ENCODE results near the gene TICRR. TPM values are rescaled to one million over a fixed set of nuclear protein-coding genes. Genes with fewer than 3 reads are reported as not detected.
A peak's percentile ranks its signal among the peaks of the same experiment; 100 is the strongest.

TICRR gene
- total RNA-seq, 4 donors from 2014 or later, result 1.2 TPM; not detected in 3

DNA sequence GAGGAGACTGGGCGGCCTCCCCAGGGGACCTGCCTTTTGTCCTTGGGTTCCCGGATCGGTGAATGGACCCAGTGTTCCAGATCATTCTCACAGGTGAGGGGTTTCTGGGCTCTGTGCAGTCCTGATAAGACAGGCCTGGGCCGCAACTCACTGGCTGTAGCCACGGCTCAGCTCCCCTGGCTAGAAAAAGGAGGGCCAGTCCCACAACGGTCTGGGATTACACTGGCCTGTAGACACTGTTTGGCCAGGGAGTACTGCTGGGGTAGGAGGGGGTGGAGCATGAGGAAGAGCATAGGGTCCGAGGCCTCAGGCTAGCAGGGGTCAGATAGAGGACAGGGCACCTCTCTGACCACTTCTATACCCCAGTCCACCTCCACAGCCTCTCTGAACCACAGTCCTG, 21.0 kb upstream of the TICRR start:
- WGBS, 2 donors (ENCODE audit: low coverage in 1 of 2), result 60% methylated on average over 1 of the region's 7 CpGs; no CpG with 5 or more reads in 1 of the 2 donors
- H3K4me1 ChIP-seq, result no peaks in the 10 kb centered on the region
- no peaks in the 10 kb centered on the region for H3K36me3 ChIP-seq
- no peak overlapping the region for H3K27ac ChIP-seq
- ATAC-seq, result no peak
- H3K4me3 ChIP-seq, result no peak overlapping the region
- TF ChIP-seq, protein P1, sequence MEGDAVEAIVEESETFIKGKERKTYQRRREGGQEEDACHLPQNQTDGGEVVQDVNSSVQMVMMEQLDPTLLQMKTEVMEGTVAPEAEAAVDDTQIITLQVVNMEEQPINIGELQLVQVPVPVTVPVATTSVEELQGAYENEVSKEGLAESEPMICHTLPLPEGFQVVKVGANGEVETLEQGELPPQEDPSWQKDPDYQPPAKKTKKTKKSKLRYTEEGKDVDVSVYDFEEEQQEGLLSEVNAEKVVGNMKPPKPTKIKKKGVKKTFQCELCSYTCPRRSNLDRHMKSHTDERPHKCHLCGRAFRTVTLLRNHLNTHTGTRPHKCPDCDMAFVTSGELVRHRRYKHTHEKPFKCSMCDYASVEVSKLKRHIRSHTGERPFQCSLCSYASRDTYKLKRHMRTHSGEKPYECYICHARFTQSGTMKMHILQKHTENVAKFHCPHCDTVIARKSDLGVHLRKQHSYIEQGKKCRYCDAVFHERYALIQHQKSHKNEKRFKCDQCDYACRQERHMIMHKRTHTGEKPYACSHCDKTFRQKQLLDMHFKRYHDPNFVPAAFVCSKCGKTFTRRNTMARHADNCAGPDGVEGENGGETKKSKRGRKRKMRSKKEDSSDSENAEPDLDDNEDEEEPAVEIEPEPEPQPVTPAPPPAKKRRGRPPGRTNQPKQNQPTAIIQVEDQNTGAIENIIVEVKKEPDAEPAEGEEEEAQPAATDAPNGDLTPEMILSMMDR (IDR thresholded peaks at IDR 0.05), result no peak
- TF ChIP-seq EP300 (IDR thresholded peaks at IDR 0.05), result no peak
- no peak for TF ChIP-seq POLR2A (IDR thresholded peaks at IDR 0.05)
- no peak for TF ChIP-seq POLR2AphosphoS5 (IDR thresholded peaks at IDR 0.05)
- no peaks in the 10 kb centered on the region for H3K9me3 ChIP-seq
- peaks cover 25% of the 10 kb centered on the region for H3K27me3 ChIP-seq

DNA sequence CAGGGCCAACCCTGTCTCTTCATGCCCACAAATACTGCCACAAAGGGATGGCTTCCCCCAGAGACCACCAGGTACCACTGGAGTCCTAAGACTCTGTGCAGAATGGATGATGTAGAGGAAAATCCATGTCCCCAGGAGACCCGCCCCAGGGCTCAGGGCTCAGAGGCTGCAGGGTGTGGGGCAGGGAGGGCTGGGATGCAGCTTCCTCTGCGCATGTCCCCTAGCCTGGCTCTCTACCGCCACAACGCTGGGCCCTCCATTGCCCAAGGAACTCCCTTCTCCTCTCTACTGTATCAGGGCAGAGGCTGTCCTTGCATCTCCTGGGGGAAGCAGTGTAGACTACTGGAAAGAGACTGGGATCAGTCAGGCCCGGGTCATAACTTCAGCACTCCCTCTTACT, 19.5 kb upstream of the TICRR start:
- Histone ChIP-seq H3K27ac (no peak overlapping the region), H3K9me3 (no peaks in the 10 kb centered on the region), H3K27me3 (peaks cover 36% of the 10 kb centered on the region), H3K36me3 (no peaks in the 10 kb centered on the region), H3K4me1 (no peaks in the 10 kb centered on the region), H3K4me3 (no peak overlapping the region)
- TF ChIP-seq, protein P1 (IDR thresholded peaks at IDR 0.05), result no peak
- no peak for TF ChIP-seq POLR2A (IDR thresholded peaks at IDR 0.05)
- TF ChIP-seq POLR2AphosphoS5 (IDR thresholded peaks at IDR 0.05), result no peak
- TF ChIP-seq EP300 (IDR thresholded peaks at IDR 0.05), result no peak
- WGBS, 2 donors (ENCODE audit: low coverage in 1 of 2), result 100% methylated on average over 1 of the region's 5 CpGs; no CpG with 5 or more reads in 1 of the 2 donors
- ATAC-seq, result no peak

DNA sequence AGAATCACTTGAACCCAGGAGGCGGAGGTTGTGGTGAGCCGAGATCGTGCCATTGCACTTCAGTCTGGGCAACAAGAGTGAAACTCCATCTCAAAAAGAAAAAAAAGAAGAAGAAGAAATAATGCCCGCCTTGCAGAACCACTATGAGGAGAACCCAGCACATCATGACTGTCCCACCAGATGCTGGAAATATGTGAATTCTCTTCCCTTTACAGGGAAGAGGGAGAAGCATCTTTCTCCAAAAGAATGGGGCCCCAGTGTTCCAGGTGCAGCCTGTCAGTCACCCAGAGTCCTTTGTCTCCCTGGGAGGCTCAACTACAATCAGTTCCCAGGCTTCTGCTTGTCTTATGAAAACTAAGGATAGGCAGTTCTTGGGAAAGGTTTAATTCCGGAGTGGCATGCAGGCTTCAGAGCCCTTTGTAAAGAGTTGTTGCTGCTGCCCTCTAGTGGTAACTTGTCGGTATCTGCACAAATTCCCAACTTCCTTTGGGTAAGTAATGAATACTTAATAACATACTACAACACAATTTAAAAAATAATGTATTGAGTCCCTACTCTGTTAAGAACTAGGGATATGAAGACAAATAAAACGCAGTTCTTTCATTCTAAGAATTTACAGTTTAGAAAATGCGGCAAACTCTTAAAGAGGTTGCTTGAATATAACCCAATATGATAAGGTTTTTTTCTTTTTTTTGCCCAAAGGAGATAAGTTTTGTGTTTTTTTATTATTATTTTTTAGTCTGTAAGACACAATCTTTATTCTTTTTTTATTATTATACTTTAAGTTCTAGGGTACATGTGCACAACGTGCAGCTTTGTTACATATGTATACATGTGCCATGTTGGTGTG, 18.6 kb upstream of the TICRR start:
- WGBS, 2 donors (ENCODE audit: low coverage in 1 of 2), result 14 to 18% methylated on average over 5 to 6 of the region's 9 CpGs
- TF ChIP-seq POLR2A (IDR thresholded peaks at IDR 0.05) (no peak), POLR2AphosphoS5 (IDR thresholded peaks at IDR 0.05) (no peak), EP300 (IDR thresholded peaks at IDR 0.05) (no peak)
- TF ChIP-seq, protein P1 (IDR thresholded peaks at IDR 0.05), result peak; percentile 48 to 74 (median 62)
- no peak for ATAC-seq

DNA sequence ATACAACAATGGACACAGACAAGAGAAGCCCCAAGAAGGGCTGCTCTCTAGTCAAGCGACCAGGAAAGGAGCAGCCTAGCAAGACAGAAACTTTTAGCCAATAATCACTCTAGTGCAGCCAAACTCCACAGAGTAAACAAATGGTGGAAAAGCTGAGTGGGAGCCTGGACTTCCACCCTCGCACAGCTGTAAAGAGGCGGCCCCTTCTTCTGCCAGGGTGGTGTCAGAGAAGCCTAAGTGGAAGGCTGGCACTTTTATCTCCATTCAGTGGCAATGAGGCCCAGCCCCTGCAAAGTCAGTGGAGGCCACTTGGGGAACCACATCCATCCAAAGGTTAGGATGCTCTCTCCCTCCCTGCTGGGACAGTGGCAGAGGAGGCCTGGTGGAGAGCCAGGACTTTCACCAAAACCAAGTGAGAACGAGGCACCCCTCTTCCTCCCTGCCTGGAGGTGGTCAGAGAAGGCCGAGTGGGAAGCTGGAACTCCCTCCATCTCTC, 15.5 kb upstream of the TICRR start:
- Histone ChIP-seq H3K27me3 (peaks cover 29% of the 10 kb centered on the region), H3K4me3 (no peak overlapping the region), H3K27ac (no peak overlapping the region), H3K36me3 (no peaks in the 10 kb centered on the region), H3K4me1 (no peaks in the 10 kb centered on the region), H3K9me3 (no peaks in the 10 kb centered on the region)
- WGBS, 2 donors (ENCODE audit: low coverage in 1 of 2), result 33 to 60% methylated on average over 1 to 2 of the region's 5 CpGs
- no peak for ATAC-seq
- TF ChIP-seq POLR2A (IDR thresholded peaks at IDR 0.05) (no peak), EP300 (IDR thresholded peaks at IDR 0.05) (no peak), POLR2AphosphoS5 (IDR thresholded peaks at IDR 0.05) (no peak)
- TF ChIP-seq, protein P1 (IDR thresholded peaks at IDR 0.05), result no peak

More for the DNA sequence above, 18.6 kb upstream of the TICRR start:
- Histone ChIP-seq H3K27ac (no peak overlapping the region), H3K4me3 (no peak overlapping the region), H3K4me1 (no peaks in the 10 kb centered on the region), H3K27me3 (peaks cover 36% of the 10 kb centered on the region), H3K9me3 (no peaks in the 10 kb centered on the region), H3K36me3 (no peaks in the 10 kb centered on the region)

DNA sequence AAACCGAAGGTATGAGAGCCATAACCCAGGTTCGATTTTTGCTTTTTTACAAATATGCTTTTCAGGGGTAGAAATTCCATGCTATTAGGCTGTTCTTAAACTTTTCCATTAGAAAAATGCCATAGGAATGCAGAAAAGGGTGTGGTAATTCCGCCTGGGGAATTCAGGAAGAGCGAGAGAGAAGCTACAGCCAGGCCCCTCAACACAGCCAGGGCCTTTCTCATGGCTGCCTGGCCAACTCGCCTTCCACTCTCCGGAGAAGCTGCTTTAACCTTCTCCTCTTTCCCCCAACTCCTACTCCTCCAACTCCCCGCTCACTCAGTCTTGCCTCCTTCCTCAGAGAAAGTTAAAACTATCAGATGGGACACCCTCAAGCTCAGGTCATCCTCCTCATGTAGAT, 9.1 kb upstream of the TICRR start:
- H3K27ac ChIP-seq, result no peak overlapping the region
- no peaks in the 10 kb centered on the region for H3K4me1 ChIP-seq
- TF ChIP-seq EP300 (IDR thresholded peaks at IDR 0.05), result no peak
- no peak for TF ChIP-seq POLR2A (IDR thresholded peaks at IDR 0.05)
- TF ChIP-seq, protein P1 (IDR thresholded peaks at IDR 0.05), result no peak
- TF ChIP-seq POLR2AphosphoS5 (IDR thresholded peaks at IDR 0.05), result no peak
- no peak for ATAC-seq
- no peak overlapping the region for H3K4me3 ChIP-seq
- no peaks in the 10 kb centered on the region for H3K36me3 ChIP-seq
- H3K27me3 ChIP-seq, result no peaks in the 10 kb centered on the region
- H3K9me3 ChIP-seq, result no peaks in the 10 kb centered on the region
- WGBS, 2 donors (ENCODE audit: low coverage in 1 of 2), result 59 to 75% methylated on average over 6 to 7 of the region's 7 CpGs

Measured in gastroesophageal sphincter (tissue), 4 donors.